HG02885 (cell line): ENCODE measurements around the gene IGF1R.
A peak's percentile ranks its signal among the peaks of the same experiment; 100 is the strongest.

Experiments
- ATAC-seq: cut with Tn5 transposase; IDR thresholded peaks from one replicate; pipeline ENCODE4 v1.9.1; 2021; ENCODE audit warnings: mild to moderate bottlenecking; ENCODE audit not compliant: unreplicated experiment, poor library complexity

Gene IGF1R

GRCh38 chr15:98948456-98948855 lies 300.1 kb downstream of the IGF1R start:
- no peak for ATAC-seq

- ATAC-seq, result no peak
These were observed 300.6 kb downstream of the IGF1R start for GRCh38 chr15:98948941-98949340.

- ATAC-seq, result no peak
These were observed 301.3 kb downstream of the IGF1R start for GRCh38 chr15:98949624-98950023.

- no peak for ATAC-seq
These were observed 301.9 kb downstream of the IGF1R start for GRCh38 chr15:98950248-98950647.

GRCh38 chr15:98951004-98951403 lies 302.7 kb downstream of the IGF1R start:
- no peak for ATAC-seq

- no peak for ATAC-seq
These were observed 303.4 kb downstream of the IGF1R start for GRCh38 chr15:98951493-98952320.

- peak; percentile 96 for ATAC-seq
These were observed 304.1 kb downstream of the IGF1R start for GRCh38 chr15:98952381-98952803.

GRCh38 chr15:98953000-98953787 lies 304.9 kb downstream of the IGF1R start:
- ATAC-seq, result peak; percentile 26

- no peak for ATAC-seq
These were observed 305.6 kb downstream of the IGF1R start for GRCh38 chr15:98953968-98954367.

GRCh38 chr15:98954411-98954810 lies 306.1 kb downstream of the IGF1R start:
- no peak for ATAC-seq

GRCh38 chr15:98955331-98955730 lies 307.0 kb downstream of the IGF1R start:
- no peak for ATAC-seq

GRCh38 chr15:98955961-98956723 lies 307.8 kb downstream of the IGF1R start:
- ATAC-seq, result no peak

GRCh38 chr15:98956796-98957553 lies 308.6 kb downstream of the IGF1R start:
- ATAC-seq, result no peak

GRCh38 chr15:98957655-98958054 lies 309.3 kb downstream of the IGF1R start:
- ATAC-seq, result no peak

- no peak for ATAC-seq
These were observed 309.7 kb downstream of the IGF1R start for GRCh38 chr15:98958076-98958475.

- no peak for ATAC-seq
These were observed 310.7 kb downstream of the IGF1R start for GRCh38 chr15:98958918-98959639.

GRCh38 chr15:98959640-98960007 lies 311.3 kb downstream of the IGF1R start:
- ATAC-seq, result no peak

- ATAC-seq, result no peak
These were observed 312.3 kb downstream of the IGF1R start for GRCh38 chr15:98960555-98961050.

GRCh38 chr15:98963444-98963843 lies 315.1 kb downstream of the IGF1R start:
- no peak for ATAC-seq
